WERI-Rb-1 (cell line): ENCODE data around the gene FUT7.

Experiments
- DNase-seq: peaks from one replicate; pipeline ENCODE4 v3.0.0-alpha.2; 2020
- H3K27ac ChIP-seq: fragments of 250-450 bp; sonication (Bioruptor Pico); 2 replicates; pipeline ENCODE4 v1.5.1; 2020; ENCODE audit warnings: mild to moderate bottlenecking, moderate library complexity
- H3K27me3 ChIP-seq: fragments of 250-450 bp; sonication (Bioruptor Pico); 2 replicates; pipeline ENCODE4 v1.5.1; 2021; ENCODE audit warnings: mild to moderate bottlenecking, low read depth, moderate library complexity; ENCODE audit not compliant: insufficient read depth, severe bottlenecking
- H3K36me3 ChIP-seq: fragments of 250-450 bp; sonication (Bioruptor Pico); 2 replicates; pipeline ENCODE4 v1.5.1; 2020; ENCODE audit warnings: mild to moderate bottlenecking, moderate library complexity
- H3K4me3 ChIP-seq: 2 replicates; pipeline ENCODE4 v1.5.1; 2011; ENCODE audit warnings: low read depth, mild to moderate bottlenecking, control low read depth, low read length
- H3K9me3 ChIP-seq: fragments of 250-450 bp; sonication (Bioruptor Pico); 2 replicates; pipeline ENCODE4 v1.5.1; 2021; ENCODE audit warnings: mild to moderate bottlenecking, moderate library complexity; ENCODE audit not compliant: severe bottlenecking
- CTCF ChIP-seq: IDR thresholded peaks from 2 replicates; pipeline ENCODE4 v1.5.1; 2011; ENCODE audit warnings: low read depth, mild to moderate bottlenecking, control low read depth, inconsistent platforms, low read length

The FUT7 gene

GRCh38 chr9:137051145-137051724 is 19.3 kb upstream of the FUT7 start:
- Histone ChIP-seq H3K36me3 (no peaks in the 10 kb centered on the region), H3K4me3 (no peak overlapping the region), H3K9me3 (no peaks in the 10 kb centered on the region), H3K27me3 (peaks cover 9% of the 10 kb centered on the region), H3K27ac (no peak overlapping the region)
- TF ChIP-seq CTCF: no peak
- no peak for DNase-seq

- no peaks in the 10 kb centered on the region for H3K36me3 ChIP-seq
- no peak for TF ChIP-seq CTCF
- no peak overlapping the region for H3K4me3 ChIP-seq
- no peak for DNase-seq
- H3K27ac ChIP-seq: no peak overlapping the region
- peaks cover 9% of the 10 kb centered on the region for H3K27me3 ChIP-seq
- no peaks in the 10 kb centered on the region for H3K9me3 ChIP-seq
Observed at GRCh38 chr9:137050570-137050969, 18.7 kb upstream of the FUT7 start.

- Histone ChIP-seq H3K27me3 (peaks cover 9% of the 10 kb centered on the region), H3K9me3 (no peaks in the 10 kb centered on the region), H3K27ac (no peak overlapping the region), H3K36me3 (no peaks in the 10 kb centered on the region), H3K4me3 (no peak overlapping the region)
- peak; percentile 82 for DNase-seq
- TF ChIP-seq CTCF: peak; percentile 85
Observed at GRCh38 chr9:137049544-137050449, 17.9 kb upstream of the FUT7 start.

GRCh38 chr9:137048655-137049543 is 17.0 kb upstream of the FUT7 start:
- peaks cover 9% of the 10 kb centered on the region for H3K27me3 ChIP-seq
- peak; percentile 59 for DNase-seq

More at GRCh38 chr9:137048655-137049543, 17.0 kb upstream of the FUT7 start:
- no peak for TF ChIP-seq CTCF
- Histone ChIP-seq H3K27ac (no peak overlapping the region), H3K9me3 (no peaks in the 10 kb centered on the region), H3K36me3 (no peaks in the 10 kb centered on the region; the same call in 1 of the 2 replicates), H3K4me3 (no peak overlapping the region)
